ENCODE data around the gene ABHD1.

The ABHD1 gene

GRCh38 chr2:27138111-27138510, 14.5 kb downstream of the ABHD1 start:
- no peak for ATAC-seq
- no peak for TF ChIP-seq TOX (CRISPR knock-in tag; IDR thresholded peaks at IDR 0.05; ENCODE audit: borderline replicate concordance)
- TF ChIP-seq ZC3H10 (CRISPR knock-in tag; IDR thresholded peaks at IDR 0.05) = no peak

DNA sequence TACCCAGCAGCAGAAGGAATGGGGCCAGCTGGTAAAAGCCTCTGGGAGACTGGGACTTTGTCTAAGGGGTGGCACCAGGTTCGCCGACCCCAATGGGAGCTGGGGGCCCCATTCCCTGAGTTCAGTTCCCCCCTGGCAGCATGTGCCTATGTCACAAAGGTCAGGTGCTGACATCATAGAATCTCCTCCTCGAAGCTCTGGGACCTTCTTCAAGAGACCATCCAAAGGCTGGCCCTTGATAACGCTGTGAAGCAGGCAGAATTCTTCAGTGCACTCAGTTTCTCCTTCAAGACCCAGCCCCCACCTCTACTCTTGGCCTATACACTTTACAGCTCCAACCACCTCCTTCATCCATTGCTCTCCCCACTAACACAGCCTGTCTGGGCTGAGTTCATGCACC, 15.7 kb downstream of the ABHD1 start, which contains the start of gene PRR30:
PRR30 (minus strand) TSS at position 101 of the 400 bp plus-strand sequence. CDS start 1,081 bp downstream, outside the sequence.
- no peak for ATAC-seq
- TF ChIP-seq ISL1 (CRISPR knock-in tag; IDR thresholded peaks at IDR 0.05) = no peak
- no peak for TF ChIP-seq ZFP3 (CRISPR knock-in tag; IDR thresholded peaks at IDR 0.05)
- no peak for TF ChIP-seq PPARA (CRISPR knock-in tag; IDR thresholded peaks at IDR 0.05; ENCODE audit: borderline replicate concordance)
- TF ChIP-seq CREB5 (CRISPR knock-in tag; IDR thresholded peaks at IDR 0.05; ENCODE audit: low read depth) = no peak

- TF ChIP-seq OSR1 (CRISPR knock-in tag; IDR thresholded peaks at IDR 0.05) = no peak
- no peak for TF ChIP-seq SNAI2 (CRISPR knock-in tag; IDR thresholded peaks at IDR 0.05)
- TF ChIP-seq, protein P1, sequence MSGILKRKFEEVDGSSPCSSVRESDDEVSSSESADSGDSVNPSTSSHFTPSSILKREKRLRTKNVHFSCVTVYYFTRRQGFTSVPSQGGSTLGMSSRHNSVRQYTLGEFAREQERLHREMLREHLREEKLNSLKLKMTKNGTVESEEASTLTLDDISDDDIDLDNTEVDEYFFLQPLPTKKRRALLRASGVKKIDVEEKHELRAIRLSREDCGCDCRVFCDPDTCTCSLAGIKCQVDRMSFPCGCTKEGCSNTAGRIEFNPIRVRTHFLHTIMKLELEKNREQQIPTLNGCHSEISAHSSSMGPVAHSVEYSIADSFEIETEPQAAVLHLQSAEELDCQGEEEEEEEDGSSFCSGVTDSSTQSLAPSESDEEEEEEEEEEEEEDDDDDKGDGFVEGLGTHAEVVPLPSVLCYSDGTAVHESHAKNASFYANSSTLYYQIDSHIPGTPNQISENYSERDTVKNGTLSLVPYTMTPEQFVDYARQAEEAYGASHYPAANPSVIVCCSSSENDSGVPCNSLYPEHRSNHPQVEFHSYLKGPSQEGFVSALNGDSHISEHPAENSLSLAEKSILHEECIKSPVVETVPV (CRISPR knock-in tag; IDR thresholded peaks at IDR 0.05) = no peak
- TF ChIP-seq TSHZ2 (CRISPR knock-in tag; IDR thresholded peaks at IDR 0.05) = no peak
- no peak for TF ChIP-seq CSDC2 (CRISPR knock-in tag; IDR thresholded peaks at IDR 0.05)
- TF ChIP-seq BACH2 (CRISPR knock-in tag; IDR thresholded peaks at IDR 0.05; ENCODE audit: borderline replicate concordance) = no peak
- TF ChIP-seq RARB (CRISPR knock-in tag; IDR thresholded peaks at IDR 0.05) = no peak
- TF ChIP-seq ARNTL (CRISPR knock-in tag; IDR thresholded peaks at IDR 0.05; ENCODE audit: borderline replicate concordance, low read depth) = no peak
- no peak for TF ChIP-seq GLIS3 (CRISPR knock-in tag; IDR thresholded peaks at IDR 0.05)
- no peak for TF ChIP-seq ZFP30 (CRISPR knock-in tag; IDR thresholded peaks at IDR 0.05)
- TF ChIP-seq CREB5 (CRISPR knock-in tag; IDR thresholded peaks at IDR 0.05; ENCODE audit: low read depth) = no peak
- ATAC-seq = no peak
Measured at GRCh38 chr2:27143285-27143684, 19.7 kb downstream of the ABHD1 start.

- ATAC-seq = no peak
- TF ChIP-seq CREB5 (CRISPR knock-in tag; IDR thresholded peaks at IDR 0.05; ENCODE audit: low read depth) (no peak), ESRRG (CRISPR knock-in tag; IDR thresholded peaks at IDR 0.05) (no peak), ZNF8 (CRISPR knock-in tag; IDR thresholded peaks at IDR 0.05) (no peak), ISL1 (CRISPR knock-in tag; IDR thresholded peaks at IDR 0.05) (no peak), TCF4 (CRISPR knock-in tag; IDR thresholded peaks at IDR 0.05; ENCODE audit: borderline replicate concordance) (no peak), OSR1 (CRISPR knock-in tag; IDR thresholded peaks at IDR 0.05) (no peak), ZNF565 (CRISPR knock-in tag; conservative IDR thresholded peaks at IDR 0.05; ENCODE audit: low read depth) (no peak), ZFP30 (CRISPR knock-in tag; IDR thresholded peaks at IDR 0.05) (no peak), CSDC2 (CRISPR knock-in tag; IDR thresholded peaks at IDR 0.05) (no peak), TSHZ2 (CRISPR knock-in tag; IDR thresholded peaks at IDR 0.05) (no peak), ARNTL (CRISPR knock-in tag; IDR thresholded peaks at IDR 0.05; ENCODE audit: borderline replicate concordance, low read depth) (no peak), SNAI2 (CRISPR knock-in tag; IDR thresholded peaks at IDR 0.05) (no peak), TOX (CRISPR knock-in tag; IDR thresholded peaks at IDR 0.05; ENCODE audit: borderline replicate concordance) (no peak), BACH2 (CRISPR knock-in tag; IDR thresholded peaks at IDR 0.05; ENCODE audit: borderline replicate concordance) (no peak), ZFP3 (CRISPR knock-in tag; IDR thresholded peaks at IDR 0.05) (no peak)
- TF ChIP-seq, protein P2, sequence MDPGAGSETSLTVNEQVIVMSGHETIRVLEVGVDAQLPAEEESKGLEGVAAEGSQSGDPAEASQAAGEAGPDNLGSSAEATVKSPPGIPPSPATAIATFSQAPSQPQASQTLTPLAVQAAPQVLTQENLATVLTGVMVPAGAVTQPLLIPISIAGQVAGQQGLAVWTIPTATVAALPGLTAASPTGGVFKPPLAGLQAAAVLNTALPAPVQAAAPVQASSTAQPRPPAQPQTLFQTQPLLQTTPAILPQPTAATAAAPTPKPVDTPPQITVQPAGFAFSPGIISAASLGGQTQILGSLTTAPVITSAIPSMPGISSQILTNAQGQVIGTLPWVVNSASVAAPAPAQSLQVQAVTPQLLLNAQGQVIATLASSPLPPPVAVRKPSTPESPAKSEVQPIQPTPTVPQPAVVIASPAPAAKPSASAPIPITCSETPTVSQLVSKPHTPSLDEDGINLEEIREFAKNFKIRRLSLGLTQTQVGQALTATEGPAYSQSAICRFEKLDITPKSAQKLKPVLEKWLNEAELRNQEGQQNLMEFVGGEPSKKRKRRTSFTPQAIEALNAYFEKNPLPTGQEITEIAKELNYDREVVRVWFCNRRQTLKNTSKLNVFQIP (CRISPR knock-in tag; IDR thresholded peaks at IDR 0.05; ENCODE audit: borderline replicate concordance, low read depth) = no peak
- TF ChIP-seq, protein P1 (CRISPR knock-in tag; IDR thresholded peaks at IDR 0.05) = no peak
Measured at GRCh38 chr2:27145682-27146081, 22.1 kb downstream of the ABHD1 start.
